K562 (cell line): ENCODE results near the gene NFE2. TPM values are rescaled to one million over a fixed set of nuclear protein-coding genes. Genes with fewer than 3 reads are reported as not detected.

ENCODE experiments used
- ARID1B ChIP-seq: fragments of 450-650 bp; IDR thresholded peaks from 2 replicates; pipeline ENCODE4 v1.6.1; 2016; ENCODE audit warnings: antibody characterized with exemption, mild to moderate bottlenecking, inconsistent platforms
- CCAR2 ChIP-seq: fragments of 200-400 bp; formaldehyde crosslinking; IDR thresholded peaks from 2 replicates; pipeline ENCODE4 v1.6.1; 2017; ENCODE audit warnings: mild to moderate bottlenecking, low read depth, low read length
- ETV5 ChIP-seq: sonication (generic); formaldehyde crosslinking; IDR thresholded peaks from 2 replicates; pipeline ENCODE4 v1.4.0; 2020; ENCODE audit warnings: low read depth, mild to moderate bottlenecking, missing genetic modification reagents
- ETV6 ChIP-seq, 3 experiments: fragments of 150-350 bp in 1 of 3; sonication (generic) in 1 of 3; formaldehyde crosslinking in 1 of 3; IDR thresholded peaks; 2 replicates each; pipeline versions ENCODE4 v1.6.1 to v1.8.0; 2014 to 2022; ENCODE audit warnings: borderline replicate concordance in 2 of 3, low read depth in 2 of 3, antibody characterized with exemption in 1 of 3, low read length in 1 of 3, mild to moderate bottlenecking in 1 of 3, missing genetic modification reagents in 1 of 3
- GABPA ChIP-seq: fragments of 200-800 bp; sonication (Bioruptor generic); conservative IDR thresholded peaks from 2 replicates; pipeline ENCODE4 v1.6.1; 2016; ENCODE audit warnings: low read depth, missing genetic modification characterization, missing compliant biosample characterization
- JUND ChIP-seq, 2 experiments: IDR thresholded peaks; 2 replicates in 1 of 2; 3 replicates in 1 of 2; pipeline ENCODE4 v1.6.1; 2011; ENCODE audit warnings: borderline replicate concordance in 2 of 2, low read depth in 2 of 2, low read length in 2 of 2, improper control_type of control experiment in 1 of 2, missing biosample characterization in 1 of 2, missing genetic modification characterization in 1 of 2, missing genetic modification reagents in 1 of 2
- KAT7 ChIP-seq: sonication (generic); formaldehyde crosslinking; IDR thresholded peaks from 2 replicates; pipeline ENCODE4 v1.8.0; 2022; ENCODE audit warnings: missing genetic modification reagents, mild to moderate bottlenecking, borderline replicate concordance
- MEF2D ChIP-seq: conservative IDR thresholded peaks from 2 replicates; pipeline ENCODE4 v1.6.1; 2016; ENCODE audit warnings: low read depth, missing genetic modification characterization, missing compliant biosample characterization
- RBM14 ChIP-seq: fragments of 200-400 bp; formaldehyde crosslinking; IDR thresholded peaks from 2 replicates; pipeline ENCODE4 v1.6.1; 2018; ENCODE audit warnings: low read depth, mild to moderate bottlenecking, low read length, moderate library complexity, borderline replicate concordance; ENCODE audit not compliant: insufficient read depth
- SPI1 ChIP-seq: IDR thresholded peaks from 2 replicates; pipeline ENCODE4 v1.6.1; 2011; ENCODE audit warnings: low read depth, low read length, control low read depth, borderline replicate concordance
- U2AF2 ChIP-seq: fragments of 200-400 bp; formaldehyde crosslinking; optimal IDR thresholded peaks from 2 replicates; pipeline ENCODE3; 2017; ENCODE audit warnings: low read depth, mild to moderate bottlenecking, low read length
- ZNF436 ChIP-seq: fragments of 250-450, 450-650 bp; sonication (Bioruptor Pico); formaldehyde crosslinking; IDR thresholded peaks from 2 replicates; pipeline ENCODE4 v1.7.0; 2020; ENCODE audit warnings: mild to moderate bottlenecking
- ZNF551 ChIP-seq: fragments of 250-450 bp; sonication (Bioruptor Pico); IDR thresholded peaks from 2 replicates; pipeline ENCODE4 v1.5.0; 2021; ENCODE audit warnings: mild to moderate bottlenecking, moderate library complexity
- polyA plus RNA-seq, 8 experiments: library from polyadenylated mRNA; depleted of rRNA in 4 of 8; stranded (reverse) in 5 of 8; unstranded in 3 of 8; fragments of >200 nt; fragmentation: Nextera tagmentation in 2 of 8; fragmentation: Illumina TruSeq in 1 of 8; extraction: Ambion mirVana in 2 of 8; extraction: Trizol in 1 of 8; gene quantifications; 2 replicates each; pipeline versions ENCODE4 v1.2.1 to v1.2.3, GENCODE V29; 2011 to 2014; ENCODE audit warnings: inconsistent platforms in 1 of 8, missing spikeins in 1 of 8
- total RNA-seq, 7 experiments: library from RNA; depleted of rRNA in 6 of 7; stranded (reverse); fragments of >200 nt in 6 of 7; fragmentation: Illumina TruSeq in 2 of 7; extraction: Trizol in 2 of 7; gene quantifications; 2 replicates each; pipeline versions ENCODE4 v1.2.1 to v1.2.3, GENCODE V29; 2011 to 2021; ENCODE audit warnings: low replicate concordance in 1 of 7
- TF ChIP-seq, protein P1 (sequence below): sonication (generic); formaldehyde crosslinking; IDR thresholded peaks from 2 replicates; pipeline ENCODE4 v1.8.0; 2022; ENCODE audit warnings: mild to moderate bottlenecking, missing genetic modification reagents
- TF ChIP-seq, protein P2 (sequence below), 2 experiments: fragments of 250-450 bp in 1 of 2; fragments of 450-650 bp in 1 of 2; sonication (Bioruptor Pico) in 1 of 2; IDR thresholded peaks; 2 replicates each; pipeline versions ENCODE4 v1.6.1 to v1.8.0; 2016 to 2021; ENCODE audit warnings: mild to moderate bottlenecking in 2 of 2, moderate library complexity in 2 of 2, missing compliant biosample characterization in 1 of 2, missing genetic modification characterization in 1 of 2
- TF ChIP-seq, protein P3 (sequence below): sonication (generic); formaldehyde crosslinking; IDR thresholded peaks from 2 replicates; pipeline ENCODE4 v1.8.1; 2023; ENCODE audit warnings: mild to moderate bottlenecking, missing genetic modification reagents
- TF ChIP-seq, protein P4 (sequence below): fragments of 450-650 bp; IDR thresholded peaks from 2 replicates; pipeline ENCODE4 v1.6.1; 2018; ENCODE audit warnings: mild to moderate bottlenecking, low read depth; ENCODE audit not compliant: partially characterized antibody
- TF ChIP-seq, protein P5 (sequence below): sonication (generic); formaldehyde crosslinking; IDR thresholded peaks from 2 replicates; pipeline ENCODE4 v1.8.0; 2022; ENCODE audit warnings: mild to moderate bottlenecking, missing genetic modification reagents

Gene NFE2
- total and polyA plus RNA-seq, 9 of the 15 experiments (the other 6 are each of a cell fraction or from before 2014, with no cell fraction given): 12.3 to 282 (median 208) TPM

DNA sequence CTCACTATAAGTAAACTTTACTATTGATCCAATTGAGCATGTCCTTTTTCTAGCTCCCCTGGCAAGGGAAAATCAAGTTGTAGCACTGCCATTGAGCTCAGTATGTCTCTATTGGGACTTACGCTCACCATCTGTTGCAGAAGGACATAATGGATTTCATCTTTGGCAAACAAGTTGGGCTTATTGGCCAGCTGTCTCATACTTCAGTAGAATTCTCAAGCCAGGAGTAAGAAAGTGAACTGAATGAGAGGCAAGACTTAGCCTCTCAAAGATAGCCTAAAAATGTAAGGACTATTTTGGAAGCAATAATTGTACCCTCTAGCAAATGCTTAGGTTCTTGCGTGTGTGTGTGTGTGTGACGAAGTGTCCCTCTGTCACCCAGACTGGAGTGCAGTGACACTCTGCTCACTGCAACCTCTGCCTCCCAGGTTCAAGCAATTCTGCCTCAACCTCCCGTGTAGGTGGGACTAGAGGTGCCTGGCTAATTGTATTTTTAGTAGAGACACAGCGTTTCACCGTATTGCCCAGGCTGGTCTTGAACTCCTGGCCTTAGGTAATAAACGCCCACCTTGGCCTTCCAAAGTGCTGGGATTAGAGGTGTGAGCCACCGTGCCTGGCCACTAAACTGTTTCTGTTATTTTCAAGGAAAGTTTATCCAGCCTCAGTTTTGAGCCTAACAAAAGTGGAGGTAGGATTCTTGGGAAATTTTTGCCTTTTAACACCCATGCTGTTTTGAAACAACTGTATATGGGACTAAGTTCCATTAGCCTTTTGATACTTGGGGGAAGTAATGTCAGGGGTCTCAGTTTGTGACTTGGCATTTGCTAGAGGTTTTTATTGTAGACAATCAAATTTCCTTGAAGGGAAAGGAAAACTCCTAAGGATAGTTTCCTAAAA lies 13.3 kb downstream of the NFE2 start (continued):
- TF ChIP-seq, protein P1, sequence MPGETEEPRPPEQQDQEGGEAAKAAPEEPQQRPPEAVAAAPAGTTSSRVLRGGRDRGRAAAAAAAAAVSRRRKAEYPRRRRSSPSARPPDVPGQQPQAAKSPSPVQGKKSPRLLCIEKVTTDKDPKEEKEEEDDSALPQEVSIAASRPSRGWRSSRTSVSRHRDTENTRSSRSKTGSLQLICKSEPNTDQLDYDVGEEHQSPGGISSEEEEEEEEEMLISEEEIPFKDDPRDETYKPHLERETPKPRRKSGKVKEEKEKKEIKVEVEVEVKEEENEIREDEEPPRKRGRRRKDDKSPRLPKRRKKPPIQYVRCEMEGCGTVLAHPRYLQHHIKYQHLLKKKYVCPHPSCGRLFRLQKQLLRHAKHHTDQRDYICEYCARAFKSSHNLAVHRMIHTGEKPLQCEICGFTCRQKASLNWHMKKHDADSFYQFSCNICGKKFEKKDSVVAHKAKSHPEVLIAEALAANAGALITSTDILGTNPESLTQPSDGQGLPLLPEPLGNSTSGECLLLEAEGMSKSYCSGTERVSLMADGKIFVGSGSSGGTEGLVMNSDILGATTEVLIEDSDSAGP (CRISPR knock-in tag): no peak
- TF ChIP-seq RBM14: no peak
- TF ChIP-seq KAT7: peak; percentile 91; the same call in 1 of the 2 replicates
- TF ChIP-seq, protein P2, sequence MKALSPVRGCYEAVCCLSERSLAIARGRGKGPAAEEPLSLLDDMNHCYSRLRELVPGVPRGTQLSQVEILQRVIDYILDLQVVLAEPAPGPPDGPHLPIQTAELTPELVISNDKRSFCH (CRISPR knock-in tag; IDR thresholded peaks at IDR 0.05): no peak
- TF ChIP-seq, protein P2 (tag; IDR thresholded peaks at IDR 0.05): no peak
- no peak for TF ChIP-seq ETV5 (CRISPR knock-in tag)
- TF ChIP-seq, protein P3, sequence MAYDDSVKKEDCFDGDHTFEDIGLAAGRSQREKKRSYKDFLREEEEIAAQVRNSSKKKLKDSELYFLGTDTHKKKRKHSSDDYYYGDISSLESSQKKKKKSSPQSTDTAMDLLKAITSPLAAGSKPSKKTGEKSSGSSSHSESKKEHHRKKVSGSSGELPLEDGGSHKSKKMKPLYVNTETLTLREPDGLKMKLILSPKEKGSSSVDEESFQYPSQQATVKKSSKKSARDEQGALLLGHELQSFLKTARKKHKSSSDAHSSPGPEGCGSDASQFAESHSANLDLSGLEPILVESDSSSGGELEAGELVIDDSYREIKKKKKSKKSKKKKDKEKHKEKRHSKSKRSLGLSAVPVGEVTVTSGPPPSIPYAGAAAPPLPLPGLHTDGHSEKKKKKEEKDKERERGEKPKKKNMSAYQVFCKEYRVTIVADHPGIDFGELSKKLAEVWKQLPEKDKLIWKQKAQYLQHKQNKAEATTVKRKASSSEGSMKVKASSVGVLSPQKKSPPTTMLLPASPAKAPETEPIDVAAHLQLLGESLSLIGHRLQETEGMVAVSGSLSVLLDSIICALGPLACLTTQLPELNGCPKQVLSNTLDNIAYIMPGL: no peak
- TF ChIP-seq ARID1B: no peak
- TF ChIP-seq ETV6 (IDR thresholded peaks at IDR 0.05; ENCODE audit: borderline replicate concordance in 1 of 2, low read depth in 2 of 2, low read length in 1 of 2): no peak
- TF ChIP-seq ETV6 (CRISPR knock-in tag; IDR thresholded peaks at IDR 0.05; ENCODE audit: borderline replicate concordance): no peak
- TF ChIP-seq ZNF436 (CRISPR knock-in tag): 0 out of 2 replicates have a peak, but pooled peaks have one; percentile 2
- TF ChIP-seq MEF2D (tag): no peak
- no peak for TF ChIP-seq JUND (IDR thresholded peaks at IDR 0.05; ENCODE audit: borderline replicate concordance, low read depth, low read length)
- peak; percentile 16; the same call in 1 of the 3 replicates for TF ChIP-seq JUND (tag; IDR thresholded peaks at IDR 0.05; ENCODE audit: borderline replicate concordance, low read depth, low read length)
- TF ChIP-seq SPI1: no peak
- TF ChIP-seq CCAR2: no peak
- TF ChIP-seq, protein P4, sequence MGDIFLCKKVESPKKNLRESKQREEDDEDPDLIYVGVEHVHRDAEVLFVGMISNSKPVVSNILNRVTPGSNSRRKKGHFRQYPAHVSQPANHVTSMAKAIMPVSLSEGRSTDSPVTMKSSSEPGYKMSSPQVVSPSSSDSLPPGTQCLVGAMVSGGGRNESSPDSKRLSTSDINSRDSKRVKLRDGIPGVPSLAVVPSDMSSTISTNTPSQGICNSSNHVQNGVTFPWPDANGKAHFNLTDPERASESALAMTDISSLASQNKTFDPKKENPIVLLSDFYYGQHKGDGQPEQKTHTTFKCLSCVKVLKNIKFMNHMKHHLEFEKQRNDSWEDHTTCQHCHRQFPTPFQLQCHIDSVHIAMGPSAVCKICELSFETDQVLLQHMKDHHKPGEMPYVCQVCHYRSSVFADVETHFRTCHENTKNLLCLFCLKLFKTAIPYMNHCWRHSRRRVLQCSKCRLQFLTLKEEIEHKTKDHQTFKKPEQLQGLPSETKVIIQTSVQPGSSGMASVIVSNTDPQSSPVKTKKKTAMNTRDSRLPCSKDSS: no peak
- peak; percentile 48 for TF ChIP-seq ZNF551 (CRISPR knock-in tag)
- TF ChIP-seq GABPA (tag): no peak
- TF ChIP-seq, protein P5, sequence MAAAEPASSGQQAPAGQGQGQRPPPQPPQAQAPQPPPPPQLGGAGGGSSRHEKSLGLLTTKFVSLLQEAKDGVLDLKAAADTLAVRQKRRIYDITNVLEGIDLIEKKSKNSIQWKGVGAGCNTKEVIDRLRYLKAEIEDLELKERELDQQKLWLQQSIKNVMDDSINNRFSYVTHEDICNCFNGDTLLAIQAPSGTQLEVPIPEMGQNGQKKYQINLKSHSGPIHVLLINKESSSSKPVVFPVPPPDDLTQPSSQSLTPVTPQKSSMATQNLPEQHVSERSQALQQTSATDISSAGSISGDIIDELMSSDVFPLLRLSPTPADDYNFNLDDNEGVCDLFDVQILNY: no peak
- no peak for TF ChIP-seq U2AF2
